Keratinocyte (primary cell): ENCODE measurements around the gene RNASE3. TPM values are rescaled to one million over a fixed set of nuclear protein-coding genes. Genes with fewer than 3 reads are reported as not detected.

ENCODE experiments used
- DNase-seq: peaks from one replicate; pipeline ENCODE4 v3.0.0-alpha.2; 2011; ENCODE audit warnings: low read depth, missing footprints, low spot score
- FAIRE-seq: peaks from 2 replicates; lab custom pipeline; 2011; peaks lifted over from hg19 to GRCh38; lab: Jason Lieb, UNC
- H2AFZ ChIP-seq: 2 replicates; pipeline ENCODE4 v1.6.0; 2012; ENCODE audit warnings: low read length, control low read depth, inconsistent platforms; ENCODE audit not compliant: control insufficient read depth
- H3K27ac ChIP-seq: 2 replicates; pipeline ENCODE4 v1.5.1; 2011; ENCODE audit warnings: low read length; ENCODE audit not compliant: control insufficient read depth, insufficient read depth
- H3K27me3 ChIP-seq: 3 replicates; pipeline ENCODE4 v1.6.0; 2011; ENCODE audit warnings: low read length; ENCODE audit not compliant: control insufficient read depth, insufficient read depth; ENCODE audit errors: extremely low read depth
- H3K36me3 ChIP-seq, 2 experiments: 2 replicates in 1 of 2; 3 replicates in 1 of 2; pipeline ENCODE4 v1.5.1; 2011; ENCODE audit warnings: low read length in 2 of 2, mild to moderate bottlenecking in 1 of 2; ENCODE audit not compliant: control insufficient read depth in 2 of 2, insufficient read depth in 2 of 2; ENCODE audit errors: extremely low read depth in 1 of 2
- H3K4me1 ChIP-seq: 3 replicates; pipeline ENCODE4 v1.5.1; 2011; ENCODE audit warnings: low read length; ENCODE audit not compliant: control insufficient read depth, insufficient read depth; ENCODE audit errors: extremely low read depth
- H3K4me2 ChIP-seq: 3 replicates; pipeline ENCODE4 v1.6.0; 2011; ENCODE audit warnings: low read depth, low read length; ENCODE audit not compliant: control insufficient read depth, insufficient read depth; ENCODE audit errors: extremely low read depth
- H3K4me3 ChIP-seq, 3 experiments: fragments of 200-600 bp in 1 of 3; sonication (generic) in 1 of 3; 2 replicates in 2 of 3; 3 replicates in 1 of 3; pipeline ENCODE4 v1.5.1; 2011 to 2016; ENCODE audit warnings: low read length in 3 of 3, mild to moderate bottlenecking in 3 of 3, control low read depth in 2 of 3, inconsistent platforms in 1 of 3, low read depth in 1 of 3, mixed read lengths in 1 of 3, mixed run types in 1 of 3, moderate library complexity in 1 of 3; ENCODE audit not compliant: control insufficient read depth in 2 of 3, insufficient read depth in 2 of 3; ENCODE audit errors: extremely low read depth in 1 of 3
- H3K79me2 ChIP-seq: 2 replicates; pipeline ENCODE4 v1.6.0; 2012; ENCODE audit warnings: low read length; ENCODE audit not compliant: control insufficient read depth, insufficient read depth
- H3K9ac ChIP-seq: 3 replicates; pipeline ENCODE4 v1.6.0; 2011; ENCODE audit warnings: low read length; ENCODE audit not compliant: control insufficient read depth, insufficient read depth; ENCODE audit errors: extremely low read depth
- H3K9me1 ChIP-seq: 3 replicates; pipeline ENCODE4 v1.6.0; 2011; ENCODE audit warnings: low read length; ENCODE audit not compliant: control insufficient read depth, insufficient read depth; ENCODE audit errors: extremely low read depth
- H3K9me3 ChIP-seq: 2 replicates; pipeline ENCODE4 v1.5.1; 2012; ENCODE audit warnings: low read depth, low read length; ENCODE audit not compliant: control insufficient read depth
- H4K20me1 ChIP-seq: 3 replicates; pipeline ENCODE4 v1.6.0; 2011; ENCODE audit warnings: low read length; ENCODE audit not compliant: control insufficient read depth, insufficient read depth; ENCODE audit errors: extremely low read depth
- EZH2 ChIP-seq: IDR thresholded peaks from one replicate; pipeline ENCODE4 v1.6.1; 2012; ENCODE audit warnings: inconsistent platforms, mild to moderate bottlenecking, low read length, moderate library complexity
- dilution Hi-C: fragments of 300-500 bp; cut with MboI; formaldehyde crosslinking; loops from one replicate; pipeline ENCODE4 v1.7.0; 2020; ENCODE audit warnings: low sequenced_read_pairs; ENCODE audit not compliant: extremely low pct_ligation_motif_present
- polyA plus RNA-seq, 5 experiments: library from polyadenylated mRNA; depleted of rRNA in 3 of 5; stranded (reverse) in 3 of 5; stranded (forward) in 1 of 5; unstranded in 1 of 5; fragments of >200 nt; gene quantifications; 1 replicate in 1 of 5; 2 replicates in 3 of 5; 3 replicates in 1 of 5; pipeline versions ENCODE4 v1.2.1 to v1.2.3, GENCODE V29; 2011 to 2012; ENCODE audit warnings: missing spikeins in 2 of 5, low read depth in 1 of 5, low replicate concordance in 1 of 5
- TF ChIP-seq, protein P1 (sequence below), 3 experiments: IDR thresholded peaks in 1 of 3; conservative IDR thresholded peaks in 1 of 3; optimal IDR thresholded peaks in 1 of 3; 2 replicates in 2 of 3; 3 replicates in 1 of 3; pipeline versions ENCODE3 to v1.5.1; 2011; ENCODE audit warnings: low read length in 3 of 3, mild to moderate bottlenecking in 3 of 3, moderate library complexity in 2 of 3, control low read depth in 1 of 3, inconsistent platforms in 1 of 3; ENCODE audit not compliant: insufficient read depth in 2 of 3; ENCODE audit errors: extremely low read depth in 1 of 3

Gene RNASE3
- polyA plus RNA-seq, 1 donor (not counting 4 experiments of a cell fraction or from before 2014, with no cell fraction given), result not detected

DNA sequence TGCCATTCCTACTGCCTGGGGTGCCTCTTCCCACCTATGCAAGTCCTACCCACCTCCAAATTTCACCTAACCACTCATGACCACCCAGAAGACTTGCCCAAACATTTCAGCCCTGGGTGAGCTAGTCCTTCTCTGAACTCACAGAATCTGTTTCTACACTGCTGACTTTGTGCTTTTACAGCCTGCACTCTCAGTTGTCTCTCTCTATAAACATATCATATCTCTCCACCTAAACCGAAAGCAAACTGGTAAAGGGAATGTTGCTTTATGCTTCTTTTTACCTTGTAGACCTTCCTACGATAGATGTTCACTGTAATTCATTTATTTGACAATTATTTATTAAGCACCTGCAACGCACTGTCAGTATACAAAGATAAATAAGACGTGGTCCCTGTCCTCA lies 38.1 kb upstream of the RNASE3 start:
- Histone ChIP-seq H3K9ac (no peak overlapping the region), H3K4me2 (no peak overlapping the region), H3K36me3 (no peaks in the 10 kb centered on the region), H3K79me2 (no peaks in the 10 kb centered on the region), H3K4me1 (no peaks in the 10 kb centered on the region), H3K27ac (no peak overlapping the region), H3K9me3 (no peaks in the 10 kb centered on the region), H2AFZ (no peak overlapping the region), H3K9me1 (no peaks in the 10 kb centered on the region), H3K4me3 (no peak overlapping the region), H4K20me1 (no peaks in the 10 kb centered on the region), H3K27me3 (no peaks in the 10 kb centered on the region)
- FAIRE-seq, result no peak
- no peak for DNase-seq
- TF ChIP-seq, protein P1, sequence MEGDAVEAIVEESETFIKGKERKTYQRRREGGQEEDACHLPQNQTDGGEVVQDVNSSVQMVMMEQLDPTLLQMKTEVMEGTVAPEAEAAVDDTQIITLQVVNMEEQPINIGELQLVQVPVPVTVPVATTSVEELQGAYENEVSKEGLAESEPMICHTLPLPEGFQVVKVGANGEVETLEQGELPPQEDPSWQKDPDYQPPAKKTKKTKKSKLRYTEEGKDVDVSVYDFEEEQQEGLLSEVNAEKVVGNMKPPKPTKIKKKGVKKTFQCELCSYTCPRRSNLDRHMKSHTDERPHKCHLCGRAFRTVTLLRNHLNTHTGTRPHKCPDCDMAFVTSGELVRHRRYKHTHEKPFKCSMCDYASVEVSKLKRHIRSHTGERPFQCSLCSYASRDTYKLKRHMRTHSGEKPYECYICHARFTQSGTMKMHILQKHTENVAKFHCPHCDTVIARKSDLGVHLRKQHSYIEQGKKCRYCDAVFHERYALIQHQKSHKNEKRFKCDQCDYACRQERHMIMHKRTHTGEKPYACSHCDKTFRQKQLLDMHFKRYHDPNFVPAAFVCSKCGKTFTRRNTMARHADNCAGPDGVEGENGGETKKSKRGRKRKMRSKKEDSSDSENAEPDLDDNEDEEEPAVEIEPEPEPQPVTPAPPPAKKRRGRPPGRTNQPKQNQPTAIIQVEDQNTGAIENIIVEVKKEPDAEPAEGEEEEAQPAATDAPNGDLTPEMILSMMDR (optimal IDR thresholded peaks at IDR 0.05 in 1 of 3, IDR thresholded peaks at IDR 0.05 in 1 of 3, conservative IDR thresholded peaks at IDR 0.05 in 1 of 3; ENCODE audit: extremely low read depth in 1 of 3, insufficient read depth in 2 of 3, low read length in 3 of 3), result no peak
- TF ChIP-seq EZH2, result no peak
- dilution Hi-C loops, result loop anchor here (10.0 kb wide), 1 partner anchor 148 kb away; no protein-coding TSS in a partner anchor

- Histone ChIP-seq H3K4me3 (no peak overlapping the region), H3K9me1 (no peaks in the 10 kb centered on the region), H3K4me1 (no peaks in the 10 kb centered on the region), H4K20me1 (no peaks in the 10 kb centered on the region), H3K79me2 (no peaks in the 10 kb centered on the region), H3K27ac (no peak overlapping the region), H3K27me3 (no peaks in the 10 kb centered on the region), H3K36me3 (no peaks in the 10 kb centered on the region), H3K9me3 (no peaks in the 10 kb centered on the region), H2AFZ (no peak overlapping the region), H3K9ac (no peak overlapping the region), H3K4me2 (no peak overlapping the region)
- FAIRE-seq, result peak; percentile 55
- DNase-seq, result no peak
- dilution Hi-C loops, result loop anchor here (10.0 kb wide), 1 partner anchor 151 kb away; no protein-coding TSS in a partner anchor
- no peak for TF ChIP-seq EZH2
- TF ChIP-seq, protein P1 (optimal IDR thresholded peaks at IDR 0.05 in 1 of 3, IDR thresholded peaks at IDR 0.05 in 1 of 3, conservative IDR thresholded peaks at IDR 0.05 in 1 of 3; ENCODE audit: extremely low read depth in 1 of 3, insufficient read depth in 2 of 3, low read length in 3 of 3), result peak; percentile 64 to 70 (median 66)
Measured at GRCh38 chr14:20855652-20856291, 35.4 kb upstream of the RNASE3 start.
